GM12878 (cell line): ENCODE measurements around the gene MAP4K5. TPM values are rescaled to one million over a fixed set of nuclear protein-coding genes. Genes with fewer than 3 reads are reported as not detected.

Experiments
- ATF2 ChIP-seq: IDR thresholded peaks from 2 replicates; pipeline ENCODE4 v1.6.1; 2012; ENCODE audit warnings: low read length, inconsistent platforms
- ATF3 ChIP-seq: IDR thresholded peaks from 2 replicates; pipeline ENCODE4 v1.6.1; 2011; ENCODE audit warnings: low read depth, mild to moderate bottlenecking, low read length, moderate library complexity, borderline replicate concordance; ENCODE audit errors: extremely low read depth
- BACH1 ChIP-seq: fragments of 450-650 bp; IDR thresholded peaks from 2 replicates; pipeline ENCODE4 v1.6.1; 2017; ENCODE audit warnings: mild to moderate bottlenecking, borderline replicate concordance
- BCL11A ChIP-seq: IDR thresholded peaks from 2 replicates; pipeline ENCODE4 v1.6.1; 2011; ENCODE audit warnings: low read depth, low read length
- BRCA1 ChIP-seq: IDR thresholded peaks from 2 replicates; pipeline ENCODE4 v1.6.1; 2011; ENCODE audit warnings: low read depth, low read length, improper control_type of control experiment
- EZH2 ChIP-seq: IDR thresholded peaks from 2 replicates; pipeline ENCODE4 v1.6.1; 2012; ENCODE audit warnings: low read depth, mild to moderate bottlenecking, control low read depth, inconsistent platforms, low read length, borderline replicate concordance; ENCODE audit not compliant: control insufficient read depth
- HCFC1 ChIP-seq: fragments of 150-350 bp; IDR thresholded peaks from 2 replicates; pipeline ENCODE4 v1.6.1; 2014; ENCODE audit warnings: low read length
- IRF3 ChIP-seq: fragments of 450-650 bp; IDR thresholded peaks from 2 replicates; pipeline ENCODE4 v1.6.1; 2014; ENCODE audit warnings: mild to moderate bottlenecking
- IRF4 ChIP-seq: IDR thresholded peaks from 2 replicates; pipeline ENCODE4 v1.6.1; 2011; ENCODE audit warnings: low read depth, low read length
- MXI1 ChIP-seq: fragments of 150-350 bp; IDR thresholded peaks from 2 replicates; pipeline ENCODE4 v1.6.1; 2011; ENCODE audit warnings: low read depth, mild to moderate bottlenecking, inconsistent platforms, low read length, improper control_type of control experiment
- NR2C1 ChIP-seq: fragments of 450-650 bp; IDR thresholded peaks from 2 replicates; pipeline ENCODE4 v1.6.1; 2017; ENCODE audit warnings: antibody characterized with exemption, mild to moderate bottlenecking, moderate library complexity
- PAX8 ChIP-seq: fragments of 450-650 bp; IDR thresholded peaks from 2 replicates; pipeline ENCODE4 v1.6.1; 2017; ENCODE audit warnings: mild to moderate bottlenecking, moderate library complexity
- PBX3 ChIP-seq: IDR thresholded peaks from 2 replicates; pipeline ENCODE4 v1.6.1; 2011; ENCODE audit warnings: mild to moderate bottlenecking, low read depth, low read length, moderate library complexity; ENCODE audit not compliant: insufficient replicate concordance
- PRDM15 ChIP-seq: fragments of 450-650 bp; formaldehyde crosslinking; IDR thresholded peaks from 2 replicates; pipeline ENCODE4 v1.4.0; 2020; ENCODE audit warnings: mild to moderate bottlenecking, moderate library complexity
- RAD51 ChIP-seq: fragments of 450-650 bp; IDR thresholded peaks from 2 replicates; pipeline ENCODE4 v1.6.1; 2016; ENCODE audit warnings: moderate library complexity, mild to moderate bottlenecking, inconsistent platforms
- RBBP5 ChIP-seq: fragments of 200-600 bp; sonication (generic); conservative IDR thresholded peaks from 2 replicates; pipeline ENCODE4 v1.6.1; 2016
- SKIL ChIP-seq: fragments of 450-650 bp; IDR thresholded peaks from 2 replicates; pipeline ENCODE4 v1.6.1; 2017; ENCODE audit warnings: mild to moderate bottlenecking, low read depth, inconsistent platforms; ENCODE audit not compliant: poor library complexity, severe bottlenecking
- STAT1 ChIP-seq: fragments of 450-650 bp; conservative IDR thresholded peaks from 2 replicates; pipeline ENCODE4 v1.6.1; 2014; ENCODE audit warnings: antibody characterized with exemption, mild to moderate bottlenecking
- SUPT20H ChIP-seq: IDR thresholded peaks from 2 replicates; pipeline ENCODE4 v1.6.1; 2011; ENCODE audit warnings: low read depth, mild to moderate bottlenecking, low read length, moderate library complexity, borderline replicate concordance; ENCODE audit not compliant: control insufficient read depth
- WRNIP1 ChIP-seq: IDR thresholded peaks from 2 replicates; pipeline ENCODE4 v1.6.1; 2011; ENCODE audit warnings: low read depth, low read length, improper control_type of control experiment, borderline replicate concordance
- polyA plus RNA-seq, 11 experiments: library from polyadenylated mRNA; depleted of rRNA in 4 of 11; unstranded in 6 of 11; stranded (reverse) in 5 of 11; fragments of >200 nt; fragmentation: Nextera tagmentation in 4 of 11; fragmentation: Illumina TruSeq in 1 of 11; extraction: Ambion mirVana in 4 of 11; extraction: Trizol in 1 of 11; gene quantifications; 1 replicate in 1 of 11; 2 replicates in 10 of 11; pipeline versions ENCODE4 v1.2.1 to v1.2.3, GENCODE V29; 2011 to 2016; ENCODE audit warnings: inconsistent platforms in 2 of 11, missing spikeins in 2 of 11, low read depth in 1 of 11
- total RNA-seq, 4 experiments: library from RNA; depleted of rRNA in 3 of 4; stranded (reverse); fragments of >200 nt in 3 of 4; fragmentation: Illumina TruSeq in 1 of 4; extraction: Trizol in 1 of 4; gene quantifications; 2 replicates each; pipeline versions ENCODE4 v1.2.1 to v1.2.3, GENCODE V29; 2013 to 2021

Gene MAP4K5
- total and polyA plus RNA-seq, 10 of the 15 experiments (the other 5 are each of a cell fraction or from before 2014, with no cell fraction given), result 9.1 to 41.3 (median 30.1) TPM

- TF ChIP-seq SUPT20H (no peak), HCFC1 (no peak), WRNIP1 (no peak), BRCA1 (no peak), RBBP5 (no peak), SKIL (peak; percentile 76), BCL11A (peak; percentile 81), PAX8 (no peak), PRDM15 (CRISPR knock-in tag) (no peak), ATF2 (peak; percentile 91), BACH1 (peak; percentile 66; the same call in 1 of the 2 replicates), RAD51 (no peak), PBX3 (no peak), ATF3 (no peak), IRF4 (peak; percentile 89), MXI1 (no peak), NR2C1 (no peak), EZH2 (no peak), STAT1 (no peak), IRF3 (no peak)
Observed at GRCh38 chr14:50520947-50521815, 11.2 kb downstream of the MAP4K5 start (continued).
